Fibroblast of the aortic adventitia (primary cell): ENCODE data around the gene HK3. TPM values are rescaled to one million over a fixed set of nuclear protein-coding genes. Genes with fewer than 3 reads are reported as not detected.
A peak's percentile ranks its signal among the peaks of the same experiment; 100 is the strongest.
"Not testable (repeated sequence)": the region's sequence is repeated elsewhere in the genome, so short reads cannot be mapped to it uniquely, and the experiment has no call there.

Experiments used
- DNase-seq: peaks from one replicate; pipeline ENCODE4 v3.0.0-alpha.2; 2010; ENCODE audit warnings: low read depth
- H3K4me3 ChIP-seq: 2 replicates; pipeline ENCODE4 v1.5.1; 2011; ENCODE audit warnings: low read depth, mild to moderate bottlenecking, control low read depth, low read length, moderate library complexity
- CTCF ChIP-seq: IDR thresholded peaks from 2 replicates; pipeline ENCODE4 v1.5.1; 2011; ENCODE audit warnings: mild to moderate bottlenecking, low read length, control low read depth, inconsistent platforms; ENCODE audit not compliant: insufficient read depth
- total RNA-seq: library from RNA; depleted of rRNA; stranded (reverse); fragments of >200 nt; gene quantifications from 2 replicates; pipeline ENCODE4 v1.2.3, GENCODE V29; 2012; ENCODE audit warnings: low replicate concordance

Gene HK3
- total RNA-seq, 1 donor: not detected

GRCh38 chr5:176874198-176874780, 24.9 kb downstream of the HK3 start:
- H3K4me3 ChIP-seq: no peak overlapping the region
- no peak for TF ChIP-seq CTCF
- no peak for DNase-seq

GRCh38 chr5:176873541-176874172, 25.5 kb downstream of the HK3 start:
- TF ChIP-seq CTCF: no peak
- DNase-seq: no peak
- H3K4me3 ChIP-seq: no peak overlapping the region

GRCh38 chr5:176873011-176873410, 26.1 kb downstream of the HK3 start:
- DNase-seq, H3K4me3 ChIP-seq: not testable (repeated sequence)

- not testable (repeated sequence) for DNase-seq, H3K4me3 ChIP-seq
These were observed 26.6 kb downstream of the HK3 start for GRCh38 chr5:176872586-176872985.

GRCh38 chr5:176870644-176871043, 28.5 kb downstream of the HK3 start:
- not testable (repeated sequence) for DNase-seq, H3K4me3 ChIP-seq

- DNase-seq: peak; percentile 17
- TF ChIP-seq CTCF: peak; percentile 28
- H3K4me3 ChIP-seq: no peak overlapping the region
These were observed 29.0 kb downstream of the HK3 start for GRCh38 chr5:176870110-176870591.

GRCh38 chr5:176869501-176870109, 29.5 kb downstream of the HK3 start:
- DNase-seq: no peak
- H3K4me3 ChIP-seq: no peak overlapping the region
- no peak for TF ChIP-seq CTCF

- H3K4me3 ChIP-seq: no peak overlapping the region
- no peak for TF ChIP-seq CTCF
- DNase-seq: no peak
These were observed 30.4 kb downstream of the HK3 start for GRCh38 chr5:176868731-176869130.
